D341Med (cell line): ENCODE measurements around the gene FBP2.
A peak's percentile ranks its signal among the peaks of the same experiment; 100 is the strongest.

Experiments
- DNase-seq: peaks from one replicate; pipeline ENCODE4 v3.0.0; 2012; ENCODE audit warnings: low spot score

Gene FBP2

GRCh38 chr9:94593459-94594345 is at the start of gene FBP2:
Gene FBP2 (minus strand): TSS chr9:94593824. CDS start chr9:94593726, 98 bp downstream.
- no peak for DNase-seq

- no peak for DNase-seq
These were observed 49.6 kb upstream of the FBP2 start for GRCh38 chr9:94643176-94643575.

- DNase-seq, result no peak
These were observed 48.9 kb upstream of the FBP2 start for GRCh38 chr9:94642501-94642900.

GRCh38 chr9:94639999-94640376 is 46.4 kb upstream of the FBP2 start:
- DNase-seq, result no peak

- no peak for DNase-seq
These were observed 45.7 kb upstream of the FBP2 start, which contains the start of gene FBP1 for GRCh38 chr9:94639061-94639998. Gene FBP1 (minus strand): TSS chr9:94639518. CDS start chr9:94639310, 208 bp downstream.

GRCh38 chr9:94638335-94639060 is 44.9 kb upstream of the FBP2 start:
- no peak for DNase-seq

GRCh38 chr9:94632737-94633136 is 39.1 kb upstream of the FBP2 start:
- DNase-seq, result no peak

- no peak for DNase-seq
These were observed 38.0 kb upstream of the FBP2 start for GRCh38 chr9:94631599-94631998.

GRCh38 chr9:94630833-94631232 is 37.2 kb upstream of the FBP2 start:
- DNase-seq, result no peak

- DNase-seq, result no peak
These were observed 36.7 kb upstream of the FBP2 start for GRCh38 chr9:94630281-94630680.

GRCh38 chr9:94627287-94627686 is 33.7 kb upstream of the FBP2 start:
- DNase-seq, result no peak

- DNase-seq, result no peak
These were observed 32.2 kb upstream of the FBP2 start for GRCh38 chr9:94625835-94626234.

GRCh38 chr9:94624629-94625028 is 31.0 kb upstream of the FBP2 start:
- DNase-seq, result no peak

- peak; percentile 51 for DNase-seq
These were observed 29.6 kb upstream of the FBP2 start for GRCh38 chr9:94623253-94623652.

GRCh38 chr9:94622087-94622800 is 28.6 kb upstream of the FBP2 start:
- DNase-seq, result no peak

GRCh38 chr9:94619026-94619425 is 25.4 kb upstream of the FBP2 start:
- no peak for DNase-seq

GRCh38 chr9:94613003-94613402 is 19.4 kb upstream of the FBP2 start:
- DNase-seq, result no peak

- DNase-seq, result no peak
These were observed 18.4 kb upstream of the FBP2 start for GRCh38 chr9:94612071-94612470.

- no peak for DNase-seq
These were observed 18.0 kb upstream of the FBP2 start for GRCh38 chr9:94611638-94612068.

- DNase-seq, result no peak
These were observed 16.6 kb upstream of the FBP2 start for GRCh38 chr9:94610181-94610606.

- DNase-seq, result no peak
These were observed 13.7 kb upstream of the FBP2 start for GRCh38 chr9:94607423-94607691.
